ENCODE results near the gene MPHOSPH6.

DNA sequence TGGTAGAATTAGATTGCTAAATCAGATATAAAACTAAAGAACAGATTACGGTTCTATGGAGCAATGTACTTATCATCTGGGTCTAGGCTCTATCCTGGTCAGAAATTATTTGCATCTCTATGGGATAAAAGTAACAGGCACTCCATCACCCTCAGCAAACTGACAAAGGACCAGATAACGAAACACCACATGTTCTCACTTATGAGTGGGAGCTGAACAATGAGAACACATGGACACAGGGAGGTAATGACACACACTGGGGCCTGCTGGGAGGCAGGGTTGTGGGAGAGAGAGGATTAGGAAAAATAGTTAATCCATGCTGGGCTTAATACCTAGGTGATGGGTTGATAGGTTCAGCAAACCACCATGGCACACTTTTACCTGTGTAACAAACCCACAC is 61.9 kb downstream of the MPHOSPH6 start:
- TF ChIP-seq CTCF (IDR thresholded peaks at IDR 0.05; ENCODE audit: extremely low read depth in 1 of 2, insufficient read depth in 1 of 2, low read depth in 1 of 2, low read length in 2 of 2) (no peak), POLR2AphosphoS5 (IDR thresholded peaks at IDR 0.05; ENCODE audit: insufficient read depth, low read depth, low read length) (no peak), EZH2 (IDR thresholded peaks at IDR 0.05; ENCODE audit: borderline replicate concordance, low read depth, low read length, severe bottlenecking) (no peak), POLR2A (IDR thresholded peaks at IDR 0.05; ENCODE audit: low read depth, low read length) (no peak), GATA2 (IDR thresholded peaks at IDR 0.05; ENCODE audit: insufficient read depth, insufficient read length, low read depth, low read length) (no peak), MAX (IDR thresholded peaks at IDR 0.05; ENCODE audit: insufficient read depth, insufficient read length) (no peak), JUN (IDR thresholded peaks at IDR 0.05; ENCODE audit: borderline replicate concordance, insufficient read depth, insufficient read length, low read depth) (no peak)

Measured in endothelial cell of umbilical vein (primary cell).